ENCODE data around the gene PRKD1. TPM values are rescaled to one million over a fixed set of nuclear protein-coding genes. Genes with fewer than 3 reads are reported as not detected.

Gene PRKD1
- total RNA-seq, 1 experiment from 2014 or later, result not detected

DNA sequence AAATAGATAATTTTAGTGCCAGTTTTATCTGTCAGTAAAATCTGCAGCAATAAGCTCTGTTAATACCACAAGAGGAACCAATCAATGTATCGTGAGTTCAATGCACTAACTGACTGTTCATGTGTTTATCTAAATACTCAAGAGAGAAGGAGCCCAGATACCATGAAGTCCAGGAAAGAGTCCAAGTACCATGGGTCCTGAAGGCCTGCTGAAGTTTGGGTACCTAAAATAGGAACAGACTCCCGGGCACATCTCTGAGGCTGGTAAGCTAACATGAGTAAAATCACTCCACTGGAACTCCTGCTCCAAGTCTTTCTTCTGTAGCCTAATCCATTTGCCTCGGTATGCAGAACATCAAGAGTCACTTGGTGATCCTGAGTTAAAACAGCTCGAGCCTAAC is 71.1 kb downstream of the PRKD1 start:
- H2AFZ ChIP-seq (ENCODE audit: low read depth, low read length, poor library complexity, severe bottlenecking), result no peak overlapping the region
- no peak overlapping the region for H3K27ac ChIP-seq (ENCODE audit: low read depth, low read length)
- no peak for DNase-seq (ENCODE audit: low read depth, low spot score)
- no peaks in the 10 kb centered on the region for H3K4me1 ChIP-seq (ENCODE audit: control insufficient read depth in 1 of 2, insufficient read depth in 2 of 2, low read length in 2 of 2)
- no peaks in the 10 kb centered on the region for H3K9me2 ChIP-seq (ENCODE audit: insufficient read depth)
- BruUV-seq (replicated peaks), result no TSS peak
- POLR2A ChIA-PET, result no interaction called here
- intact Hi-C loops (cut with micrococcal nuclease), result no loop called here
- CTCF ChIA-PET, result no interaction called here
- no peak overlapping the region for H3K4me3 ChIP-seq (replicated peaks in 1 of 2; ENCODE audit: low read depth in 1 of 2, low read length in 2 of 2)
- no peaks in the 10 kb centered on the region for H4K20me1 ChIP-seq (ENCODE audit: insufficient read depth)
- no peak overlapping the region for H3K4me2 ChIP-seq (ENCODE audit: low read length)
- no peaks in the 10 kb centered on the region for H3K79me2 ChIP-seq (ENCODE audit: insufficient read depth, low read length)
- no peak overlapping the region for H3K9ac ChIP-seq (ENCODE audit: low read length)
- ATAC-seq, result no peak
- no peak for TF ChIP-seq POLR2AphosphoS5 (IDR thresholded peaks at IDR 0.05; ENCODE audit: low read depth, low read length)
- no peak for TF ChIP-seq POLR2A (IDR thresholded peaks at IDR 0.05; ENCODE audit: borderline replicate concordance, extremely low read depth, insufficient read depth, insufficient read length)
- no peak for TF ChIP-seq JUND (IDR thresholded peaks at IDR 0.05)
- TF ChIP-seq, protein P1, sequence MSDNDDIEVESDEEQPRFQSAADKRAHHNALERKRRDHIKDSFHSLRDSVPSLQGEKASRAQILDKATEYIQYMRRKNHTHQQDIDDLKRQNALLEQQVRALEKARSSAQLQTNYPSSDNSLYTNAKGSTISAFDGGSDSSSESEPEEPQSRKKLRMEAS (IDR thresholded peaks at IDR 0.05), result no peak
- no peak for TF ChIP-seq CBX3 (IDR thresholded peaks at IDR 0.05; ENCODE audit: low read depth)
- no peak for TF ChIP-seq ZNF274 (IDR thresholded peaks at IDR 0.05; ENCODE audit: low read depth, low read length)
- TF ChIP-seq, protein P2, sequence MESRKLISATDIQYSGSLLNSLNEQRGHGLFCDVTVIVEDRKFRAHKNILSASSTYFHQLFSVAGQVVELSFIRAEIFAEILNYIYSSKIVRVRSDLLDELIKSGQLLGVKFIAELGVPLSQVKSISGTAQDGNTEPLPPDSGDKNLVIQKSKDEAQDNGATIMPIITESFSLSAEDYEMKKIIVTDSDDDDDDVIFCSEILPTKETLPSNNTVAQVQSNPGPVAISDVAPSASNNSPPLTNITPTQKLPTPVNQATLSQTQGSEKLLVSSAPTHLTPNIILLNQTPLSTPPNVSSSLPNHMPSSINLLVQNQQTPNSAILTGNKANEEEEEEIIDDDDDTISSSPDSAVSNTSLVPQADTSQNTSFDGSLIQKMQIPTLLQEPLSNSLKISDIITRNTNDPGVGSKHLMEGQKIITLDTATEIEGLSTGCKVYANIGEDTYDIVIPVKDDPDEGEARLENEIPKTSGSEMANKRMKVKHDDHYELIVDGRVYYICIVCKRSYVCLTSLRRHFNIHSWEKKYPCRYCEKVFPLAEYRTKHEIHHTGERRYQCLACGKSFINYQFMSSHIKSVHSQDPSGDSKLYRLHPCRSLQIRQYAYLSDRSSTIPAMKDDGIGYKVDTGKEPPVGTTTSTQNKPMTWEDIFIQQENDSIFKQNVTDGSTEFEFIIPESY (IDR thresholded peaks at IDR 0.05; ENCODE audit: extremely low read depth, insufficient replicate concordance, low read length), result no peak
- TF ChIP-seq RAD21 (IDR thresholded peaks at IDR 0.05; ENCODE audit: low read depth), result no peak
- no peak for TF ChIP-seq TCF7L2 (IDR thresholded peaks at IDR 0.05; ENCODE audit: borderline replicate concordance, extremely low read depth, insufficient read depth, insufficient read length)
- no peak for TF ChIP-seq ELF1 (IDR thresholded peaks at IDR 0.05; ENCODE audit: borderline replicate concordance, low read depth)
- no peak for TF ChIP-seq FOSL1 (IDR thresholded peaks at IDR 0.05; ENCODE audit: low read depth)
- TF ChIP-seq, protein P3, sequence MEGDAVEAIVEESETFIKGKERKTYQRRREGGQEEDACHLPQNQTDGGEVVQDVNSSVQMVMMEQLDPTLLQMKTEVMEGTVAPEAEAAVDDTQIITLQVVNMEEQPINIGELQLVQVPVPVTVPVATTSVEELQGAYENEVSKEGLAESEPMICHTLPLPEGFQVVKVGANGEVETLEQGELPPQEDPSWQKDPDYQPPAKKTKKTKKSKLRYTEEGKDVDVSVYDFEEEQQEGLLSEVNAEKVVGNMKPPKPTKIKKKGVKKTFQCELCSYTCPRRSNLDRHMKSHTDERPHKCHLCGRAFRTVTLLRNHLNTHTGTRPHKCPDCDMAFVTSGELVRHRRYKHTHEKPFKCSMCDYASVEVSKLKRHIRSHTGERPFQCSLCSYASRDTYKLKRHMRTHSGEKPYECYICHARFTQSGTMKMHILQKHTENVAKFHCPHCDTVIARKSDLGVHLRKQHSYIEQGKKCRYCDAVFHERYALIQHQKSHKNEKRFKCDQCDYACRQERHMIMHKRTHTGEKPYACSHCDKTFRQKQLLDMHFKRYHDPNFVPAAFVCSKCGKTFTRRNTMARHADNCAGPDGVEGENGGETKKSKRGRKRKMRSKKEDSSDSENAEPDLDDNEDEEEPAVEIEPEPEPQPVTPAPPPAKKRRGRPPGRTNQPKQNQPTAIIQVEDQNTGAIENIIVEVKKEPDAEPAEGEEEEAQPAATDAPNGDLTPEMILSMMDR (IDR thresholded peaks at IDR 0.05 in 2 of 3, conservative IDR thresholded peaks at IDR 0.05 in 1 of 3; ENCODE audit: borderline replicate concordance in 1 of 3, insufficient read depth in 1 of 3, low read depth in 2 of 3, low read length in 2 of 3), result no peak
- no peak for TF ChIP-seq SRF (IDR thresholded peaks at IDR 0.05; ENCODE audit: low read depth)
- no peak for TF ChIP-seq YY1 (IDR thresholded peaks at IDR 0.05; ENCODE audit: extremely low read depth, insufficient replicate concordance, low read depth, low read length)
- TF ChIP-seq, protein P4, sequence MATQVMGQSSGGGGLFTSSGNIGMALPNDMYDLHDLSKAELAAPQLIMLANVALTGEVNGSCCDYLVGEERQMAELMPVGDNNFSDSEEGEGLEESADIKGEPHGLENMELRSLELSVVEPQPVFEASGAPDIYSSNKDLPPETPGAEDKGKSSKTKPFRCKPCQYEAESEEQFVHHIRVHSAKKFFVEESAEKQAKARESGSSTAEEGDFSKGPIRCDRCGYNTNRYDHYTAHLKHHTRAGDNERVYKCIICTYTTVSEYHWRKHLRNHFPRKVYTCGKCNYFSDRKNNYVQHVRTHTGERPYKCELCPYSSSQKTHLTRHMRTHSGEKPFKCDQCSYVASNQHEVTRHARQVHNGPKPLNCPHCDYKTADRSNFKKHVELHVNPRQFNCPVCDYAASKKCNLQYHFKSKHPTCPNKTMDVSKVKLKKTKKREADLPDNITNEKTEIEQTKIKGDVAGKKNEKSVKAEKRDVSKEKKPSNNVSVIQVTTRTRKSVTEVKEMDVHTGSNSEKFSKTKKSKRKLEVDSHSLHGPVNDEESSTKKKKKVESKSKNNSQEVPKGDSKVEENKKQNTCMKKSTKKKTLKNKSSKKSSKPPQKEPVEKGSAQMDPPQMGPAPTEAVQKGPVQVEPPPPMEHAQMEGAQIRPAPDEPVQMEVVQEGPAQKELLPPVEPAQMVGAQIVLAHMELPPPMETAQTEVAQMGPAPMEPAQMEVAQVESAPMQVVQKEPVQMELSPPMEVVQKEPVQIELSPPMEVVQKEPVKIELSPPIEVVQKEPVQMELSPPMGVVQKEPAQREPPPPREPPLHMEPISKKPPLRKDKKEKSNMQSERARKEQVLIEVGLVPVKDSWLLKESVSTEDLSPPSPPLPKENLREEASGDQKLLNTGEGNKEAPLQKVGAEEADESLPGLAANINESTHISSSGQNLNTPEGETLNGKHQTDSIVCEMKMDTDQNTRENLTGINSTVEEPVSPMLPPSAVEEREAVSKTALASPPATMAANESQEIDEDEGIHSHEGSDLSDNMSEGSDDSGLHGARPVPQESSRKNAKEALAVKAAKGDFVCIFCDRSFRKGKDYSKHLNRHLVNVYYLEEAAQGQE (IDR thresholded peaks at IDR 0.05; ENCODE audit: low read depth), result no peak
- TF ChIP-seq, protein P5, sequence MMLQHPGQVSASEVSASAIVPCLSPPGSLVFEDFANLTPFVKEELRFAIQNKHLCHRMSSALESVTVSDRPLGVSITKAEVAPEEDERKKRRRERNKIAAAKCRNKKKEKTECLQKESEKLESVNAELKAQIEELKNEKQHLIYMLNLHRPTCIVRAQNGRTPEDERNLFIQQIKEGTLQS (IDR thresholded peaks at IDR 0.05), result no peak
- RAD21 ChIA-PET (ENCODE audit: low non-redundant PET in 1 of 2, low total read pairs in 2 of 2, uncharacterized antibody in 2 of 2, unreplicated experiment in 2 of 2), result no interaction called here
- peaks cover 3 to 21% of the 10 kb centered on the region in 2 experiments; a peak in 2 of 4 replicates for H3K9me3 ChIP-seq (ENCODE audit: control insufficient read depth in 1 of 2, insufficient read depth in 1 of 2, low read depth in 1 of 2, low read length in 2 of 2)
- no peaks in the 10 kb centered on the region for H3K36me3 ChIP-seq (ENCODE audit: control insufficient read depth in 1 of 2, insufficient read depth in 2 of 2, low read length in 2 of 2)
- H3K27me3 ChIP-seq (ENCODE audit: insufficient read depth, low read length), result no peaks in the 10 kb centered on the region

All from HCT116 (cell line).